ENCODE data around the gene BAIAP2L2.
A peak's percentile ranks its signal among the peaks of the same experiment; 100 is the strongest.

The BAIAP2L2 gene

GRCh38 chr22:38036392-38037062, 74.0 kb downstream of the BAIAP2L2 start:
- no peak overlapping the region for H3K4me3 ChIP-seq (ENCODE audit: insufficient read depth in 1 of 2, low read depth in 1 of 2, low read length in 2 of 2)
- peaks cover 0 to 7% of the 10 kb centered on the region in 2 experiments for H3K27me3 ChIP-seq (ENCODE audit: control insufficient read depth in 1 of 2, insufficient read depth in 1 of 2, low read length in 2 of 2)
- 82% methylated on average over 9 of the region's 10 CpGs for WGBS
- no peak overlapping the region for H2AFZ ChIP-seq (ENCODE audit: low read depth, low read length)
- H3K18ac ChIP-seq (ENCODE audit: low read depth in 1 of 2, low read length in 2 of 2) = no peak overlapping the region
- H3K14ac ChIP-seq (ENCODE audit: low read length in 2 of 2) = no peak overlapping the region
- no peaks in the 10 kb centered on the region for H3K9me3 ChIP-seq (ENCODE audit: control insufficient read depth, low read length)
- DNase-seq = no peak
- peak overlapping the region in 1 of 2 experiments; percentile 30 for H2BK12ac ChIP-seq (ENCODE audit: low read length in 2 of 2)
- H4K8ac ChIP-seq (ENCODE audit: low read length) = no peak overlapping the region
- no peak overlapping the region for H3K4ac ChIP-seq (ENCODE audit: low read depth in 1 of 2, low read length in 2 of 2)
- no peak overlapping the region for H2BK5ac ChIP-seq (ENCODE audit: low read depth, low read length, poor library complexity, severe bottlenecking)
- H3K23ac ChIP-seq (ENCODE audit: low read length in 2 of 2) = no peak overlapping the region
- H3K27ac ChIP-seq (ENCODE audit: low read length, poor library complexity, severe bottlenecking) = no peak overlapping the region
- H3K79me1 ChIP-seq (replicated peaks; ENCODE audit: low read length, poor library complexity, severe bottlenecking) = no peaks in the 10 kb centered on the region
- H2BK120ac ChIP-seq (ENCODE audit: low read depth, low read length) = no peak overlapping the region
- no peak overlapping the region for H3K4me2 ChIP-seq (ENCODE audit: low read length, poor library complexity, severe bottlenecking)
- H2AK5ac ChIP-seq (ENCODE audit: low read length, severe bottlenecking) = peak overlapping the region; percentile 13
- H3K9ac ChIP-seq (ENCODE audit: low read length) = no peak overlapping the region
- peaks cover 42% of the 10 kb centered on the region for H3K4me1 ChIP-seq (ENCODE audit: control insufficient read depth, insufficient read depth, low read depth, low read length)
- H2BK15ac ChIP-seq (ENCODE audit: low read depth, poor library complexity, severe bottlenecking) = peak overlapping the region; percentile 39
- H3K36me3 ChIP-seq (ENCODE audit: control insufficient read depth in 1 of 2, insufficient read depth in 2 of 2, low read depth in 1 of 2, low read length in 2 of 2) = no peaks in the 10 kb centered on the region
- H4K91ac ChIP-seq (ENCODE audit: low read length) = peak overlapping the region; percentile 73

GRCh38 chr22:38035530-38035885, 75.0 kb downstream of the BAIAP2L2 start:
- no peaks in the 10 kb centered on the region for H3K36me3 ChIP-seq (ENCODE audit: control insufficient read depth in 1 of 2, insufficient read depth in 2 of 2, low read depth in 1 of 2, low read length in 2 of 2)
- peaks cover 43% of the 10 kb centered on the region for H3K4me1 ChIP-seq (ENCODE audit: control insufficient read depth, insufficient read depth, low read depth, low read length)
- WGBS = 92% methylated on average over 9 of the region's 9 CpGs

More at GRCh38 chr22:38035530-38035885, 75.0 kb downstream of the BAIAP2L2 start:
- Histone ChIP-seq H2AFZ (ENCODE audit: low read depth, low read length) (no peak overlapping the region), H3K4ac (ENCODE audit: low read depth in 1 of 2, low read length in 2 of 2) (peak overlapping the region in 1 of 2 experiments; percentile 52), H3K9ac (ENCODE audit: low read length) (no peak overlapping the region), H2BK5ac (ENCODE audit: low read depth, low read length, poor library complexity, severe bottlenecking) (no peak overlapping the region), H2BK120ac (ENCODE audit: low read depth, low read length) (no peak overlapping the region), H3K27ac (ENCODE audit: low read length, poor library complexity, severe bottlenecking) (no peak overlapping the region), H3K9me3 (ENCODE audit: control insufficient read depth, low read length) (no peaks in the 10 kb centered on the region), H3K18ac (ENCODE audit: low read depth in 1 of 2, low read length in 2 of 2) (peak overlapping the region; percentile 16 to 93), H3K14ac (ENCODE audit: low read length in 2 of 2) (no peak overlapping the region), H3K23ac (ENCODE audit: low read length in 2 of 2) (no peak overlapping the region), H4K91ac (ENCODE audit: low read length) (peak overlapping the region; percentile 52), H3K27me3 (ENCODE audit: control insufficient read depth in 1 of 2, insufficient read depth in 1 of 2, low read length in 2 of 2) (peaks cover 0 to 4% of the 10 kb centered on the region in 2 experiments), H2BK12ac (ENCODE audit: low read length in 2 of 2) (peak overlapping the region; percentile 90 to 98), H3K4me2 (ENCODE audit: low read length, poor library complexity, severe bottlenecking) (no peak overlapping the region), H3K4me3 (ENCODE audit: insufficient read depth in 1 of 2, low read depth in 1 of 2, low read length in 2 of 2) (no peak overlapping the region), H2AK5ac (ENCODE audit: low read length, severe bottlenecking) (peak overlapping the region; percentile 33), H3K79me1 (replicated peaks; ENCODE audit: low read length, poor library complexity, severe bottlenecking) (no peaks in the 10 kb centered on the region), H4K8ac (ENCODE audit: low read length) (peak overlapping the region; percentile 97), H2BK15ac (ENCODE audit: low read depth, poor library complexity, severe bottlenecking) (peak overlapping the region; percentile 61)
- DNase-seq = no peak
